Activated B cell treated with CpG ODN at 0.5 μM for 24 hours (primary cell): ENCODE results near the gene SMIM14. TPM values are rescaled to one million over a fixed set of nuclear protein-coding genes. Genes with fewer than 3 reads are reported as not detected.

Experiments
- ATAC-seq: fragments of 200-7000 bp; cut with Tn5 transposase; one replicate; pipeline ENCODE4 v1.10.0; 2021; ENCODE audit warnings: low read depth, mild to moderate bottlenecking, moderate library complexity
- CTCF ChIA-PET: fragments of 350-600 bp; sonication (Branson Sonifier 250); formaldehyde crosslinking; loops from one replicate; lab custom pipeline; 2021; ENCODE audit warnings: antibody characterized with exemption; lab: Charles Lee
- POLR2A ChIA-PET: fragments of 350-600 bp; sonication (Branson Sonifier 250); formaldehyde crosslinking; loops from one replicate; lab custom pipeline; 2021; ENCODE audit warnings: antibody characterized with exemption; lab: Charles Lee
- DNase-seq: peaks from one replicate; pipeline ENCODE4 v3.0.0; 2022
- H3K27ac Mint-ChIP-seq: one replicate; pipeline ENCODE4 v1.8.0; 2020; ENCODE audit warnings: mixed read lengths
- H3K27me3 Mint-ChIP-seq: one replicate; pipeline ENCODE4 v1.8.0; 2021; ENCODE audit warnings: mixed read lengths
- H3K36me3 Mint-ChIP-seq: one replicate; pipeline ENCODE4 v1.8.0; 2021; ENCODE audit warnings: low read depth, mixed read lengths
- H3K4me1 Mint-ChIP-seq: one replicate; pipeline ENCODE4 v1.8.0; 2021; ENCODE audit warnings: mixed read lengths
- H3K4me3 Mint-ChIP-seq: one replicate; pipeline ENCODE4 v1.8.0; 2020; ENCODE audit warnings: mild to moderate bottlenecking, mixed read lengths
- H3K9me3 Mint-ChIP-seq: one replicate; pipeline ENCODE4 v1.8.0; 2020; ENCODE audit warnings: mixed read lengths
- CTCF ChIP-seq: fragments of 200-600 bp; IDR thresholded peaks from one replicate; pipeline ENCODE4 v1.8.0; 2022; ENCODE audit warnings: antibody characterized with exemption, mild to moderate bottlenecking
- intact Hi-C: fragments of 100-400 bp; cut with micrococcal nuclease; formaldehyde crosslinking; loops from one replicate; pipeline ENCODE4 v1.15.1; 2024
- total RNA-seq: library from RNA; stranded (reverse); gene quantifications from 2 replicates; pipeline ENCODE4 v1.2.3, GENCODE V29; 2022

Gene SMIM14
- total RNA-seq, 1 donor from 2014 or later, result 83.1 TPM

GRCh38 chr4:39528061-39528465 is 110.6 kb downstream of the SMIM14 start:
- ChIA-PET POLR2A (interaction anchor here (1.0 to 2.8 kb wide), 10 partner anchors 32 to 170 kb away, joined by 3 to 113 read pairs (median 14); partner anchors contain the start of genes LIAS, RFC1, RPL9 and SMIM14), CTCF (interaction anchor here (1.3 kb wide), 1 partner anchor 104 kb away, joined by 5 read pairs; no protein-coding TSS in a partner anchor)
- no peak for DNase-seq
- TF ChIP-seq CTCF, result no peak
- peaks cover 14% of the 10 kb centered on the region for H3K9me3 Mint-ChIP-seq
- peak overlapping the region; percentile 93 for H3K27ac Mint-ChIP-seq
- peak overlapping the region; percentile 98 for H3K4me3 Mint-ChIP-seq
- no peaks in the 10 kb centered on the region for H3K27me3 Mint-ChIP-seq
- H3K36me3 Mint-ChIP-seq, result peaks cover 30% of the 10 kb centered on the region
- H3K4me1 Mint-ChIP-seq, result peaks cover 20% of the 10 kb centered on the region
- ATAC-seq, result no peak
- intact Hi-C loops, result no loop called here

GRCh38 chr4:39527296-39528060 is 111.2 kb downstream of the SMIM14 start, which contains the start of gene UGDH:
UGDH (minus strand) TSS chr4:39527439; CDS start chr4:39521512, 5,927 bp downstream.
- Mint-ChIP-seq H3K27ac (peak within 1 kb of the TSS; percentile 93), H3K36me3 (peaks cover 26% of the 10 kb centered on the region), H3K9me3 (peaks cover 10% of the 10 kb centered on the region), H3K4me3 (peak within 1 kb of the TSS; percentile 98), H3K4me1 (peaks cover 20% of the 10 kb centered on the region), H3K27me3 (no peaks in the 10 kb centered on the region)
- TF ChIP-seq CTCF, result no peak
- intact Hi-C loops, result loop anchor here (1.0 to 2.0 kb wide), 8 partner anchors 42 to 449 kb away; partner anchors contain the start of genes LIAS, RPL9 and UBE2K
- ATAC-seq, result peak; percentile 99
- CTCF ChIA-PET, result interaction anchor here (0.7 to 2.0 kb wide), 7 partner anchors 9 to 451 kb away, joined by 3 to 8 read pairs (median 5); partner anchors contain the start of gene SMIM14
- peak; percentile 94 for DNase-seq
- POLR2A ChIA-PET, result interaction anchor here (0.8 to 2.8 kb wide), 19 partner anchors 15 to 170 kb away, joined by 3 to 113 read pairs (median 6); partner anchors contain the start of genes LIAS, RFC1, RPL9 and SMIM14

- peak; percentile 6 for ATAC-seq
- TF ChIP-seq CTCF, result no peak
These were observed 111.8 kb downstream of the SMIM14 start for GRCh38 chr4:39526765-39527295.

GRCh38 chr4:39525822-39526690 is 112.6 kb downstream of the SMIM14 start:
- POLR2A ChIA-PET, result interaction anchor here (0.5 to 2.8 kb wide), 6 partner anchors 99 to 182 kb away, joined by 3 to 113 read pairs (median 9); partner anchors contain the start of genes SMIM14 and UBE2K
- no peaks in the 10 kb centered on the region for H3K27me3 Mint-ChIP-seq
- intact Hi-C loops, result loop anchor here (2.0 kb wide), 1 partner anchor 67 kb away; the partner anchor contains the start of genes LIAS and RPL9
- H3K27ac Mint-ChIP-seq, result peak overlapping the region; percentile 83
- H3K9me3 Mint-ChIP-seq, result peaks cover 3% of the 10 kb centered on the region
- CTCF ChIA-PET, result interaction anchor here (1.0 to 2.0 kb wide), 2 partner anchors 57 to 112 kb away, joined by 4 to 5 read pairs; partner anchors contain the start of gene SMIM14
- no peak for TF ChIP-seq CTCF
- ATAC-seq (no peak), DNase-seq (no peak)
- peaks cover 14% of the 10 kb centered on the region for H3K36me3 Mint-ChIP-seq
- H3K4me3 Mint-ChIP-seq, result peak overlapping the region; percentile 98
- H3K4me1 Mint-ChIP-seq, result peaks cover 20% of the 10 kb centered on the region

More at GRCh38 chr4:39526765-39527295, 111.8 kb downstream of the SMIM14 start:
- no peaks in the 10 kb centered on the region for H3K27me3 Mint-ChIP-seq
- no peak for DNase-seq
- H3K36me3 Mint-ChIP-seq, result peaks cover 19% of the 10 kb centered on the region
- intact Hi-C loops, result loop anchor here (1.0 to 2.0 kb wide), 8 partner anchors 42 to 449 kb away; partner anchors contain the start of genes LIAS, RPL9 and UBE2K
- CTCF ChIA-PET, result interaction anchor here (0.7 to 2.0 kb wide), 7 partner anchors 9 to 452 kb away, joined by 3 to 8 read pairs (median 5); partner anchors contain the start of gene SMIM14
- POLR2A ChIA-PET, result interaction anchor here (0.8 to 2.8 kb wide), 19 partner anchors 16 to 171 kb away, joined by 3 to 113 read pairs (median 6); partner anchors contain the start of genes LIAS, RFC1, RPL9 and SMIM14
- peaks cover 20% of the 10 kb centered on the region for H3K4me1 Mint-ChIP-seq
- H3K27ac Mint-ChIP-seq, result peak overlapping the region; percentile 83
- H3K9me3 Mint-ChIP-seq, result peaks cover 7% of the 10 kb centered on the region
- peak overlapping the region; percentile 98 for H3K4me3 Mint-ChIP-seq
